Activated CD8-positive, alpha-beta T cell treated with anti-CD3 and anti-CD28 coated beads for 36 hours (primary cell): ENCODE measurements around the gene NFATC2IP. TPM values are rescaled to one million over a fixed set of nuclear protein-coding genes. Genes with fewer than 3 reads are reported as not detected.

Experiments
- ATAC-seq: fragments of 200-7000 bp; cut with Tn5 transposase; one replicate; pipeline ENCODE4 v1.10.0; 2021; ENCODE audit warnings: mild to moderate bottlenecking, moderate library complexity
- CTCF ChIA-PET: fragments of 350-600 bp; sonication (Branson Sonifier 250); formaldehyde crosslinking; loops from one replicate; lab custom pipeline; 2021; ENCODE audit warnings: antibody characterized with exemption; lab: Charles Lee
- POLR2A ChIA-PET: fragments of 350-600 bp; sonication (Branson Sonifier 250); formaldehyde crosslinking; loops from one replicate; lab custom pipeline; 2021; ENCODE audit warnings: antibody characterized with exemption; lab: Charles Lee
- DNase-seq: peaks from one replicate; pipeline ENCODE4 v3.0.0-alpha.2; 2020
- H3K27ac Mint-ChIP-seq: one replicate; pipeline ENCODE4 v1.8.0; 2021; ENCODE audit warnings: mild to moderate bottlenecking, mixed read lengths
- H3K27me3 Mint-ChIP-seq: one replicate; pipeline ENCODE4 v1.8.0; 2021; ENCODE audit warnings: mixed read lengths
- H3K36me3 Mint-ChIP-seq: one replicate; pipeline ENCODE4 v1.8.0; 2021; ENCODE audit warnings: low read depth, mixed read lengths
- H3K4me1 Mint-ChIP-seq: one replicate; pipeline ENCODE4 v1.8.0; 2021; ENCODE audit warnings: low read depth, mixed read lengths
- H3K4me3 Mint-ChIP-seq: one replicate; pipeline ENCODE4 v1.8.0; 2021; ENCODE audit warnings: mild to moderate bottlenecking, moderate library complexity, mixed read lengths
- H3K9me3 Mint-ChIP-seq: one replicate; pipeline ENCODE4 v1.8.0; 2021; ENCODE audit warnings: mixed read lengths
- intact Hi-C: fragments of 100-400 bp; cut with micrococcal nuclease; formaldehyde crosslinking; loops from one replicate; pipeline ENCODE4 v1.10.0; 2022
- total RNA-seq, 2 experiments: library from RNA; stranded (reverse); gene quantifications; one replicate each; pipeline ENCODE4 v1.2.3, GENCODE V29; 2021
- TF ChIP-seq, protein P1 (sequence below): fragments of 200-600 bp; IDR thresholded peaks from one replicate; pipeline ENCODE4 v1.8.0; 2022; ENCODE audit warnings: antibody characterized with exemption, mild to moderate bottlenecking

NFATC2IP gene
- total RNA-seq, 2 experiments from 2014 or later: 63.8 to 71.8 TPM

- TF ChIP-seq, protein P1, sequence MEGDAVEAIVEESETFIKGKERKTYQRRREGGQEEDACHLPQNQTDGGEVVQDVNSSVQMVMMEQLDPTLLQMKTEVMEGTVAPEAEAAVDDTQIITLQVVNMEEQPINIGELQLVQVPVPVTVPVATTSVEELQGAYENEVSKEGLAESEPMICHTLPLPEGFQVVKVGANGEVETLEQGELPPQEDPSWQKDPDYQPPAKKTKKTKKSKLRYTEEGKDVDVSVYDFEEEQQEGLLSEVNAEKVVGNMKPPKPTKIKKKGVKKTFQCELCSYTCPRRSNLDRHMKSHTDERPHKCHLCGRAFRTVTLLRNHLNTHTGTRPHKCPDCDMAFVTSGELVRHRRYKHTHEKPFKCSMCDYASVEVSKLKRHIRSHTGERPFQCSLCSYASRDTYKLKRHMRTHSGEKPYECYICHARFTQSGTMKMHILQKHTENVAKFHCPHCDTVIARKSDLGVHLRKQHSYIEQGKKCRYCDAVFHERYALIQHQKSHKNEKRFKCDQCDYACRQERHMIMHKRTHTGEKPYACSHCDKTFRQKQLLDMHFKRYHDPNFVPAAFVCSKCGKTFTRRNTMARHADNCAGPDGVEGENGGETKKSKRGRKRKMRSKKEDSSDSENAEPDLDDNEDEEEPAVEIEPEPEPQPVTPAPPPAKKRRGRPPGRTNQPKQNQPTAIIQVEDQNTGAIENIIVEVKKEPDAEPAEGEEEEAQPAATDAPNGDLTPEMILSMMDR: no peak
- DNase-seq: peak; percentile 21
- no peaks in the 10 kb centered on the region for H3K27me3 Mint-ChIP-seq
- ATAC-seq: peak; percentile 20
- no peaks in the 10 kb centered on the region for H3K4me1 Mint-ChIP-seq
- no peak overlapping the region for H3K4me3 Mint-ChIP-seq
- no peak overlapping the region for H3K27ac Mint-ChIP-seq
- H3K9me3 Mint-ChIP-seq: no peaks in the 10 kb centered on the region
- CTCF ChIA-PET: interaction anchor here (1.0 kb wide), 1 partner anchor 35 kb away, joined by 4 read pairs; no protein-coding TSS in a partner anchor
- intact Hi-C loops: no loop called here
- H3K36me3 Mint-ChIP-seq: peaks cover 13% of the 10 kb centered on the region
- POLR2A ChIA-PET: no interaction called here
Measured at GRCh38 chr16:28910086-28911031, 40.4 kb upstream of the NFATC2IP start.

- POLR2A ChIA-PET: no interaction called here
- intact Hi-C loops: no loop called here
- H3K4me3 Mint-ChIP-seq: no peak overlapping the region
- TF ChIP-seq, protein P1: no peak
- H3K4me1 Mint-ChIP-seq: no peaks in the 10 kb centered on the region
- H3K27ac Mint-ChIP-seq: no peak overlapping the region
- DNase-seq (no peak), ATAC-seq (no peak)
- CTCF ChIA-PET: no interaction called here
- no peaks in the 10 kb centered on the region for H3K27me3 Mint-ChIP-seq
- no peaks in the 10 kb centered on the region for H3K9me3 Mint-ChIP-seq
- peaks cover 18% of the 10 kb centered on the region for H3K36me3 Mint-ChIP-seq
Measured at GRCh38 chr16:28912558-28912957, 38.2 kb upstream of the NFATC2IP start.

DNA sequence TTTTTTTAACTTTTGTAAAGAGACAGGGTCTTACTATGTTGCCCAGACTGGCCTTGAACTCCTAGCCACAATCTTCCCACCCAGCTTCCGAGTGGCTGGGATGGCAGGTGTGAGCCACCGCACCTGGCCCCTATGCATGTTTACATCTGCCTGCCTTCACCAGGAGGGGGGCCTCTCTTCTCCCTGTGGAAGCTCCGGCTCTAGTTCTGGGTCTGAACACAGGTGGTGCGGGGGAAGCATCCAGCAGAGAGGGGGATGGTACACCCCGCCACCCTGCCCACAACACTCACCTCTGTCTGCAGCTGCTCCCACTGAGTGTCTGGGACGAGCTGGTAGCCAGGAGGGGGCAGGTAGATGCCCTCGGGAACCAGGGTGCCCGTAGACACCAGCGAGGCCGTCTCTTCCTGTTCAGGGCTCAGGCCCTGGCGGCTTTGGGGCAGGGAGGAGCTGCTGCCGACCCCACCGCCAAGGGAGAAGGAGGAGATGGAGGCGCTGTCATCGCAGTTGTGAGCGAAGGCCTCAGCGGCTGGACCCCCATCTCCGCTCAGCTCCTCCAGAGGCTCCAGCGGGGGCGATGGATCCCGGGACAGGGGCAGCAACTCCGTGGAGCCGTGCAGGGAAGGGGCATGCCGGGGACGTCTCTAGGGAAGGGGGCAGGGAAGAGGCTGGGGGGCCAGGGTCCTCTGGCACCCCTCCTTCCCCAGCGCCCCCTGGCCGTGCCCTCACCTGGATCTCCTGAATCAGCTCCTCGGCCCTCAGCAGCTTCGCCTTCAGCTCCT is 36.6 kb upstream of the NFATC2IP start:
- DNase-seq (no peak), ATAC-seq (no peak)
- Mint-ChIP-seq H3K4me1 (no peaks in the 10 kb centered on the region), H3K9me3 (no peaks in the 10 kb centered on the region), H3K27me3 (no peaks in the 10 kb centered on the region), H3K27ac (no peak overlapping the region), H3K36me3 (peaks cover 18% of the 10 kb centered on the region), H3K4me3 (no peak overlapping the region)
- ChIA-PET CTCF (no interaction called here), POLR2A (interaction anchor here (0.8 to 1.3 kb wide), 3 partner anchors 9 to 359 kb away, joined by 3 to 6 read pairs (median 3); no protein-coding TSS in a partner anchor)
- intact Hi-C loops: no loop called here
- TF ChIP-seq, protein P1: no peak

DNA sequence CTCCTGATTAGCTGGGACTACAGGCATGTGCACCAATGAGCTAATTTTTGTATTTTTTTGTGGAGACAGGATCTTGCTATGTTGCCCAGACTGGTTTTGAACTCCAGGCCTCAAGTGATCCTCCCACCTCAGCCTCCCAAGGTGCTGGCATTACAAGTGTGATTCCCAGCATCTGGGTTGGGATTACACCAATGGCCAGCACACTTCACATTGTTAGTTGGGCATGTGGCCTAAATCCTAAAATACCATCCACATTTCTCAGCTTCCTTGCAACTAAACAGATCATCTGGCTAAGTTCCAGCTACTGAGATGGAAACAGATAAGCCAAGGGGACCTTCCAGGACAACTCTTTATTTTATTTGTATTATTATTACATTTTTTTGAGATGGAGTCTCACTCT is 35.6 kb upstream of the NFATC2IP start:
- DNase-seq: no peak
- intact Hi-C loops: no loop called here
- CTCF ChIA-PET: interaction anchor here (1.0 kb wide), 1 partner anchor 30 kb away, joined by 5 read pairs; no protein-coding TSS in a partner anchor
- Mint-ChIP-seq H3K9me3 (no peaks in the 10 kb centered on the region), H3K27ac (no peak overlapping the region), H3K4me1 (no peaks in the 10 kb centered on the region), H3K36me3 (peaks cover 18% of the 10 kb centered on the region), H3K4me3 (no peak overlapping the region), H3K27me3 (no peaks in the 10 kb centered on the region)
- POLR2A ChIA-PET: interaction anchor here (0.8 to 1.3 kb wide), 2 partner anchors 21 to 360 kb away, joined by 3 read pairs; no protein-coding TSS in a partner anchor
- TF ChIP-seq, protein P1: no peak
- no peak for ATAC-seq
